ENCODE results near the gene MLLT3.

MLLT3 gene

GRCh38 chr9:20310024-20310423 lies 312.3 kb downstream of the MLLT3 start:
- DNase-seq, result no peak

GRCh38 chr9:20309124-20309523 lies 313.2 kb downstream of the MLLT3 start:
- DNase-seq, result no peak

DNA sequence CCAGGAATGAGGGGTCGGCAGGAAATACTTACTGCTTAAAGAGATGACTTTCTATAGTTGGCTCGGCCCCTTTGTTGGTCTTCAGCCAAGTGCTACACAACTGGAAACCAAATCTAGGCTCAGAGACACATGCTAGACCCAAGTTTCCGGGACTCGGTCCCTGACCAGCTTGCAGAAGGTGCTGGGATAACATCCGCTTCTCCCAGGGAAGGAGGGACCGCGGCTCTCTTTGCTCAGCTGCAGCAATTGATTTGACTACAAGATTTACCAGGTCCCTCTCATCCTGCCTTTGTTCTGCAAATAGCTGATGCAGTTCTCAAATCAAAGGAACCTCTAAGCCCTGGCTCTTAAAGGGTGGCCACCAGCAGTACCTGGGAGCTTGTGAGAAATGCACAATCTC lies 314.7 kb downstream of the MLLT3 start:
- no peak for DNase-seq

DNA sequence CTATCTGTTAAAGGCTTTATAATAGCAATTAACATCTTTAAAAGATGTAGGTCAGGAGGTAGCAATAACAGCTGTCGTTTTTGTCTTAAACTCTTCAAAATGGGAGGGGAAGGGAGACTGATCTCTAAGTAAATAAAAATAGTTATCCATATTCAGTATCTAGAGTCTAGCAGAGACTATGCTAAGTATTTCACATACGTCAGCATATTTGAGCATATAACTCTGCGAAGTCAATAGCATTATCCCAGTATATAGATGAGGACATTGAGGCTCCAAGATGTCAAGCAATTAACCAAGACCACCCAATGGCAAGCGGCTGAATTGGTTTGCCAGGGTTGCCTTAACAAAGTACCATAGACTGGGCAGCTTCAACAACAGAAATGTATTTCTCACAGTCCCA lies 316.8 kb downstream of the MLLT3 start:
- no peak for DNase-seq

- DNase-seq, result no peak
Measured at GRCh38 chr9:20303996-20304395, 318.3 kb downstream of the MLLT3 start.

GRCh38 chr9:20303066-20303465 lies 319.2 kb downstream of the MLLT3 start:
- DNase-seq, result no peak

DNA sequence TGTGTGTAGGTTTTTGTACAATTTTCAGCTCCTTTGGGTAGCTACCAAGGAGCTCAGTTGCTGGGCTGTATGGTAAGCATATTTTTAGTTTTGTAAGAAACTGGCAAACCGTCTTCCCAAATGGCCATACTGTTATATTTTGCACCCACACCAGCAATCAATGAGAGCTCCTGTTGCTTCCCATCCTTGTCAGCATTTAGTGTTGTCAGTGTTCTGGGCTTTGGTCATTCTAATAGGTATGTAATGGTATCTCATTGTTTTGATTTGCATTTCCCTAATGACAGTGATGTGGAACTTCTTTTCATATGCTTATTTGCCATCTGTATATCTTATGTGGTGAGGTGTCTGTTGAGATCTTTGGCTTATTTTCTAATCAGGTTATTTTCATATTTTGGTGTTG lies 320.1 kb downstream of the MLLT3 start:
- DNase-seq, result no peak

- no peak for DNase-seq
Measured at GRCh38 chr9:20300430-20301115, 321.7 kb downstream of the MLLT3 start.

DNA sequence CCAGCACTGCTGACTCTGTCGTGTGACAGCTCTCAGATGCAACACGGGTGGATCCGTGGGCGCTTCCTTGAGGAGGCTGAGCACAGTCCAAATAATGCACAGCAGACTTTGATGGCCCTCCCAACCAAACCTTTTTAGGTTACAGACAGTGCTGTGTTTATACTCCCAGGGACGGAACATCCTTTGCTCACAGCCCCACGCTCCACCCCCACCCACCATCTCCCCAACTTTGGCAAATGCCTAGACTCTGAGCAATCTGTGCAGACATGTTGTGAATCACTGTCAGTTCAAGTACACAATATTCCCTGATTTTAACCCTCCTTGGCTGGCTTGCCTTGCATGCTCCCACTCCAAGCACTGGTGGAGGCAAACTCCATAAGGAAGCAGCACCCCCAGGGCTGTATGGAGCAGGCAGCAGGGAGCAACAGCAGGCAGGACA lies 324.6 kb downstream of the MLLT3 start:
- DNase-seq, result peak in 2 of 51 donors; percentile 5 to 64

GRCh38 chr9:20295555-20295954 lies 326.7 kb downstream of the MLLT3 start:
- no peak for DNase-seq

DNA sequence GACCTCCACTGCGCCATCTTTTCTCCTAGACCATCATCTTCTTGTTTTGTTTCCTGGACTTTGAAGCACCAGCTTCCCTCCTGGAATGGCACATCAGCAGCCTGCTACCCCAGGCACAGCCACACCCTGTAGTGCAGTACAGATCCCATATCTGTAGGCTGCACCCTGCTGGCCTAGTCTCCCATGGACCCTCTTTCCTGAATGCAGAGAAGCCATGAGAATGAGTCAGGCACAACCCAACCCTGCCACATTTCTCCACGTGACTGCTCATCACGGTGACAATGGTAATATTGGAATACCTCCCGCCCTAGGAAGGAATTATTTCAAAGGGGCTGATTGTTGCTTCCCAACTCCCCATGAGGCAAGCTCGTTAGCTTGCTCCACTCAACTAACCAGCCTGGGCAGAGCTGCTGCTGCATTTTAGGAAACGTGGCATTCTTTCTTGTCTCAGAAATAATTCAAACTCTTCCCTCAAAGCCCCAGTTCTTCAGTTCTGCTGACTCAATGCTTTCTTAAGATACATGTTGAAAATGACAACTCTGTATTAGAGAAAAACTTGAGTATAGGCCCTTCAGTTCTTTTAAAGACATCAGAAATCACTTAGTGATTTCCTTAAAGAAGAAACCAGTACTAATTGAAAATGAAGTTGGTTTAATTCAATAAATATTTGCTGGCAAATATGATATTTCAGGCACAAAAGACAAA lies 328.1 kb downstream of the MLLT3 start:
- DNase-seq, result no peak

GRCh38 chr9:20292002-20292401 lies 330.3 kb downstream of the MLLT3 start:
- no peak for DNase-seq
